ENCODE results near the gene SIRPA. TPM values are rescaled to one million over a fixed set of nuclear protein-coding genes. Genes with fewer than 3 reads are reported as not detected.

Gene SIRPA
- total RNA-seq, 1 experiment from 2014 or later = 6.7 TPM

DNA sequence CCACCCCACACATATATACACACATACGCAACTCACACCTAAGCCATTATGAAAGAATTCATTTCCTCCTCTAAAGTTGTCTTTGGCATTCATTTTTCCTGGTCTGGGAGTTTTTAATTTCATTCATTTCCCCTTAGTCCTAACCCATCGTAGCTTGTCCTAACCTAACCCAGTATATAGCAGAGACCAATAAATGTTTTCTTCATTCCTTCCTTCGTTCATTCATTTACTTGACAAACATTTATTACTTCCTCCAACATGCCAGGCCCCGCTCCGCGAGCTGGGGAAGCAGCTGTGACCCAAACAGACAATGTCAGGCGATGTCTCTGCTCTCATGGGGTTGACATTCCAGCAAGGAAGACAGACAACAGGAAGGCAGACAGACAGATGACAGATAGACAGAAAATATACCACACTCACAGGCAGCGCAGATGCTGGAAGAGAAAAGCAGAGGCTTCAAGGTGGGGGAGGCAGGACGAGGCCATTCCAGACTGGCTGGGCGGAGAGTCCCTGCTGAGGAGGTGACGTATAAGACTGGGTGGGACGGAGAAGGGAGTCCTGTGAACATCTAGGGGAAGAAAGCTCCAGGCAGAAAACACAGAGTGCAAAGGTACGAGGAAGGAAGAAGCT, 33.7 kb upstream of the SIRPA start:
- no peak overlapping the region for H3K4me3 ChIP-seq (ENCODE audit: insufficient read depth, low read depth, low read length)
- no peak for DNase-seq
- H3K27me3 ChIP-seq (ENCODE audit: control insufficient read depth, insufficient read depth, low read length) = no peaks in the 10 kb centered on the region; the same call in 1 of the 2 replicates

DNA sequence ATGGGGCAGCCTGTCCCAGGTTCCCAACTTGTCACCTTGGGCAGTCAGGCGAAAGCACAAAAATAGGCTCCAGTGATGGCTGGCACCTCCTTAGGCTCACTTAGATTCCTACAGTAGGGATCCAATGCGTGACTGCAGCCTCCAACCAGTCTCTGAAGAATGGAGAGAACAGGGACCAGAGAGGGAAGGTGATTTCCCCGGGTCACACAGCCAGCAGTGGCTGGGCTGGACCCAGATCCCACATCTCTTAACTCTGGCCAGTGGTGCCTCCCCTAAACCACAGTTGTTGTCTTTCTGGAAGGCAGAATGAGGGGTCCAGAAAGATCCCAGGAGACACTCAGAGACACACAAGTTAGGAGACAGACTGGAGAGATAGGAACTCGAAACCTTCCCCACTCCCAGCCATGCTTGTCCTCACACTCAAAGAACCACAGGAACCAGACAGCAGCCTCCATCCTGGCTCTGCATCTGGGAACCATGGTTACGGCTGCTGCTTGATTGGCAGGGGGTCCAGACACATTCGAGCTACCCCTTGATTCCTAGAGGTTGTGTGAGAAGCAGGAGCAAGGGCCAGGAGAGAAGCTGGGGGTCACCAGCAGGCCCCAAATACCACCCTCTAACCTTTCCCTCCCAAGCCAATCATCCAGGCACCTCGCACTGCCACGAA, 33.1 kb upstream of the SIRPA start:
- H3K36me3 ChIP-seq (replicated peaks; ENCODE audit: control insufficient read depth, insufficient read depth, low read length) = no peaks in the 10 kb centered on the region
- H3K27me3 ChIP-seq (ENCODE audit: control insufficient read depth, insufficient read depth, low read length) = no peaks in the 10 kb centered on the region; the same call in 1 of the 2 replicates
- no peak for DNase-seq
- no peak overlapping the region for H3K4me3 ChIP-seq (ENCODE audit: insufficient read depth, low read depth, low read length)

More for the DNA sequence above, 33.7 kb upstream of the SIRPA start:
- H3K36me3 ChIP-seq (replicated peaks; ENCODE audit: control insufficient read depth, insufficient read depth, low read length) = no peaks in the 10 kb centered on the region

DNA sequence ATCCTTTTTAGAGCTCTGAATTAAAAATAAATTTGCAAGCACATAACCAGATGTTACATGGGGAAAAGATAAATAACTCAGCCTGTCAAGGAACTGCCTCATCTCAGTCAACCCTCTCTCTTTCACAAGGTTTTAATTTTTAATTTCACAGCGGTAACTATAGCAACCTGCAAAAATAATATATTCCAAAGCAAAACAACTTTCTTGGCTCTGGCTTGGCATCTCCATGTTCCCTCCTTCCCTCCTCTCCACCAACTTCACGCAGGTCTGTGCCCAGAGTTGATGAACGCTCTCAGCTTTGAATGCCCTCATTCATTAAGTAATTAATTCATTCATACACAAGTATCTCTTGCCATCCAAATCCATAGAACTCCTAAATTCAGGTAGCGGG, 32.5 kb upstream of the SIRPA start:
- no peaks in the 10 kb centered on the region for H3K36me3 ChIP-seq (replicated peaks; ENCODE audit: control insufficient read depth, insufficient read depth, low read length)
- DNase-seq = no peak

DNA sequence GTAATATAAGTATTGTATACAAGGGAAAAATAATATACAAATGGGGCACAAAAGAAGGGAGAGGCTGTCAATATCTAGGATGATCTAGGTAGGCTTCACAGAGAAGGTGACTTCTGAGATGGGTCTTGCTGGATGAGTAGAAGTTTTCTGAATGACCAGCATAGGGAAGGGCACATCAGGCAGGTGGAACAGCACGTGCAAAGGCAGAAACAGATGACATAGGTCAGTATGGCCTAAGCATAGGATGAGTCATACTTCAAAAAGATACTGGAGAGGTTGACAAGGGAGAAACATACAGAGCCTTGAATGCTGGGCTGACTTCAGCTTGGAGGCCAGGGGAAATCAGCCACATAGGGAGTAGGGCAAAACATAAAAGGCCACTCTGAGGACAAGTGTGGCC, 31.9 kb upstream of the SIRPA start:
- Histone ChIP-seq H3K4me3 (ENCODE audit: insufficient read depth, low read depth, low read length) (no peak overlapping the region), H3K27me3 (ENCODE audit: control insufficient read depth, insufficient read depth, low read length) (no peaks in the 10 kb centered on the region; the same call in 1 of the 2 replicates), H3K36me3 (replicated peaks; ENCODE audit: control insufficient read depth, insufficient read depth, low read length) (no peaks in the 10 kb centered on the region)
- no peak for DNase-seq

More for the DNA sequence above, 32.5 kb upstream of the SIRPA start:
- Histone ChIP-seq H3K27me3 (ENCODE audit: control insufficient read depth, insufficient read depth, low read length) (no peaks in the 10 kb centered on the region; the same call in 1 of the 2 replicates), H3K4me3 (ENCODE audit: insufficient read depth, low read depth, low read length) (no peak overlapping the region)

DNA sequence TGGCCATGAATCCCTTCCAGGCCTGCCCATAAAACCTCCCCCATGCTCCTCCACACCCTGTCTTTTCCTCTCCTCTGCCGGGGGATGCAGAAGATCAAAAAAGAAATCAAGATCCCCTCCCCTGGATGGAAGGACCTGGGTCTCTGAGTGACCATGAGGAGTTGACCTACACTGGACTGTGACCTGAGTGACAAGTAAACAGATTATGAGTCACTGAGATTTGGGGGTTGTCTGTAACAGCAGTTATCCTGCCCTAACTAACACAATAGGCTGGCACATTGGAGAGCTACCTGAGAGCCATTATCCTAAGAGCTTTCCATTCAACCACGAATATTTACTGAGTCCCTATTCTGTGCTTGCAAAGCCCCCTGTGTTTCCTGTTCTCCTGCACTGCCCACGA, 28.4 kb upstream of the SIRPA start:
- Histone ChIP-seq H3K4me3 (ENCODE audit: insufficient read depth, low read depth, low read length) (no peak overlapping the region), H3K36me3 (replicated peaks; ENCODE audit: control insufficient read depth, insufficient read depth, low read length) (no peaks in the 10 kb centered on the region), H3K27me3 (ENCODE audit: control insufficient read depth, insufficient read depth, low read length) (no peaks in the 10 kb centered on the region; the same call in 1 of the 2 replicates)
- DNase-seq = no peak

DNA sequence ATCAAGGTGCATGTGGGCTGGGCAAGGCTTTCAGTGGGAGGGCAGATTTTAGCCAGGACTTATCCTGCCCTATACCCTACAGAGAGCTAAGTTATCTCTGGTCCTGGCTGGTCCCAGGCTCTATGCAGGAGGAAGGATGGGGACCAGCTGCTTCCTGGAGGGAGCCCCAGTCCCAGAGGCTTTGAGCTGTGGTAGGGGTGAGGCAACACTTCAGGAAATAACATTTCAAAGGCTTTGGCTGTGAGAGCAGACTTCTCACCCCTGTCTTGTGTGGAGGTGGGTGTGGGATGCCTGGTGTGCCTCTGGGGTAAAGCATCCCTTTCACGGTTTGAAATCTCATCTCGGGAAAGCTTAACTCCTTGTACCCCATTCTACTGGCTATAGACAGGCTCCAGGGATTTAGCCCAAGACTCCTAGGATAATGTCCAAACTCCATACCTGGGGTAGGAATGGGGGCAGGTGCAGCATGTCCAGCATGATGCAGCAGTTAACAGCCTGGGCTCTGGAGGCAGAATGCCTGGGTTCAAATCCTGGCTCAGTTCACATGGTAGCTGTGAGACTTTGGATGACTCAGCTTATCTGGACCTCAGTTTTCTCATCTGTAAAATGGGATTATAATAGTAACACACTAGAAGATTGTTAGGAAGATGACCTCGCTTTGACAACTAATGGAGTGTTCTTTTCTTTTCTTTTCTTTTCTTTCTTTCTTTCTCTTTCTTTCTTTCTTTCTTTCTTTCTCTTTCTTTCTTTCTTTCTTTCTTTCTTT, 27.5 kb upstream of the SIRPA start:
- Histone ChIP-seq H3K27me3 (ENCODE audit: control insufficient read depth, insufficient read depth, low read length) (no peaks in the 10 kb centered on the region; the same call in 1 of the 2 replicates), H3K4me3 (ENCODE audit: insufficient read depth, low read depth, low read length) (no peak overlapping the region), H3K36me3 (replicated peaks; ENCODE audit: control insufficient read depth, insufficient read depth, low read length) (no peaks in the 10 kb centered on the region)
- DNase-seq = no peak

DNA sequence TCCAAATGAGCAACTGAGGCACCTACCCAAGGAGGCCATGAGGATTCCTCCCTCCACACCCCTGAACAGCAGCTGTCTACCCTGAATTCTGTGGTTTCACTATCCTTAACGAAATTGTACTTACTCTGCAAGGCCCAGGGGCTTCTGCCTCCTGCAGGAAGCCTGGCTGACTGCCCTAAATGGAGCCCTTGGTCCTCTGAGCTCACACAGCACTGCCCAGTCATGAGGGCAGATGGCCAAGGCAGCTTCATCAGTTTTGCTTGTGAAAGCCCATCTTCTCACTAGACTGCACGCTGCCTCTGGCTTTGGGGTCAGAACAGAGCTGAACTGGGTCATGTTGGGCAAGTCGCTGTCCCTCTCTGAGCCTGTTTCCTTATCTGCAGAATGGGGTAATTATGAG, 26.4 kb upstream of the SIRPA start:
- DNase-seq = no peak
- Histone ChIP-seq H3K4me3 (ENCODE audit: insufficient read depth, low read depth, low read length) (no peak overlapping the region), H3K27me3 (ENCODE audit: control insufficient read depth, insufficient read depth, low read length) (no peaks in the 10 kb centered on the region; the same call in 1 of the 2 replicates)

DNA sequence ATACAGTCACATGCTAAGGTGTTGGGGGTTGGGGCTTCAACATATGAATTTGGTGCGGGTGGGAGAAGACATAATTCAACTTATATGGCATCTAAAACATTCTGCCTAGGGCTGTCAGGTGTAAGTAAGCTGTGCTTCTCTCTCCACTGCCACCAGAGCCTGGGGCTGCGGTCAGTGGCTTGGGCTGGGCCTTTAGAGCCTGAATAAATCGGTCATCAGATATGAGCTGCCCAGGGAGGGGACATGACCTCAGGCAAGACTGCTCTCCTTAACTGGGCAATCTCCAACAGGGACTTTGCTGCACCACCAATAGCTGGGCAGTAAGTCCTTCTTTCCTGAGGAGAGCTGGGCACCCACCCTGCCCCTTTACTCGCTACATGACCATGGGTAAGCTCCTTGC, 24.9 kb upstream of the SIRPA start:
- Histone ChIP-seq H3K27me3 (ENCODE audit: control insufficient read depth, insufficient read depth, low read length) (no peaks in the 10 kb centered on the region; the same call in 1 of the 2 replicates), H3K36me3 (replicated peaks; ENCODE audit: control insufficient read depth, insufficient read depth, low read length) (no peaks in the 10 kb centered on the region), H3K4me3 (ENCODE audit: insufficient read depth, low read depth, low read length) (no peak overlapping the region)
- DNase-seq = no peak

More for the DNA sequence above, 26.4 kb upstream of the SIRPA start:
- no peaks in the 10 kb centered on the region for H3K36me3 ChIP-seq (replicated peaks; ENCODE audit: control insufficient read depth, insufficient read depth, low read length)

DNA sequence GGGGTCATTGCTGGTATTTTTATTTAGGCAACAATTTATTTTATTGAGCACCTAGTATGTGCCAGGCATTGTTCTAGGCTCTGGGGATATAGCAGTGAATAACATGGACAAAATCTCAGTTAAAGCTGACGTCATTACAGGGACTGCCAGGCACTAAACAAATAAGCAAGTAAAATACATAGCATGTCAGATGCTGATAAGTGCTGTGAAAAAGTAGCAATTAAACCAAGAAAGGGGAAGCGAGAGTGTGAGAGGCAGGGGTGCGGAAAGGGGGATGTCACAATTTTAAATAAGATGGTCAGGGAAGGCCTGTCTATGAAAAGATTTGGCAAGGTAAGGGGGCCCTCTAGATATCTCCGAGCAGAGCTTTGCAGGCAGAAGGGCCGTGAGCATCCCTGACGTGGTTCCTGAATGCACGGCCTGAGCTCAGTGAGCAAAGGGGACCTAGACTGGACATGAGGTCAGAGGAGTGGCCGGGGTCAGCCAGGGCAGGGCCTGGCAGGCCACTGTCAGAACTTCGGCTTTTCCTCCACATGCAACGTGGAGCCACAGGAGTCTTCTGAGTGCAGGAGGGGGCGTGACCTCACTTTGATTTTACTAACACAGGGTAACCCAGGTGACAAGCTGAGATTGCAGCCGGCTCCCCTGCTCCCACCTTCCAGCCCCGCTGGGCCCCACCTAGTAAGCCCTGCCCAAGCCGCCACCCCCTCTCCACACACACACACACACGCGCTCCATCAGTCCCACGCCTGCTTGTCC, 24.2 kb upstream of the SIRPA start:
- Histone ChIP-seq H3K27me3 (ENCODE audit: control insufficient read depth, insufficient read depth, low read length) (no peaks in the 10 kb centered on the region; the same call in 1 of the 2 replicates), H3K4me3 (ENCODE audit: insufficient read depth, low read depth, low read length) (no peak overlapping the region), H3K36me3 (replicated peaks; ENCODE audit: control insufficient read depth, insufficient read depth, low read length) (no peaks in the 10 kb centered on the region)
- DNase-seq = no peak

DNA sequence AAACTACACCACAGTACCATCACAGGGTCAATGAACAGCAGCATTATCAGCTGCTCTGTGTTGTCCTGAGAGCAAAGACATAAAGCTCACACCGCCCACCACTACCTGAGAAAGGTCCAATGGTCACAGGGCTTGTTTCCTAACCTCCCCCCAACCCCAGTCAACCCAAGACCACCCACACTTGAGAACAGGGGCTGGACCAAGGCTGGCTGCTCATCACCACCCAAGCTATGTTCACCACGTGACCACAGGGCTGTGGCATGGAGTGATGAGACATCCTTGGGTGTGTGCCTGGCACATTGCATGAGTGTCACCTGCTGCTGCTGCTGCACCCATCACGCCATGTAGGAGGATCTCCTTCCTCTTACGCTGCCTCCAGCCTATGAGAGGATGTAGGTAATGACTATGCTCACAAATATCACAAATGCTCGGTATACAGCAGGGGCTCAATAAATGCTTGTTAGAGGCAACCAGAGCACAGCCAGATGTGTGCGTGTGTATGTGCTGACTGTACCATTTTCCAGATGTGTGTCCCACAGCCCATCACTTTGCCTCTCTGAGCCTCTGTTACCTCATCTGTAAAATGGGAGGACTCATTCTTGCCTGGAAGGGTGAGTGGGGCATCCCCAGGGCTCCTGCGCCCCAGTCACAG, 23.3 kb upstream of the SIRPA start:
- H3K27me3 ChIP-seq (ENCODE audit: control insufficient read depth, insufficient read depth, low read length) = no peaks in the 10 kb centered on the region
- H3K4me3 ChIP-seq (ENCODE audit: insufficient read depth, low read depth, low read length) = no peak overlapping the region
- DNase-seq = no peak

DNA sequence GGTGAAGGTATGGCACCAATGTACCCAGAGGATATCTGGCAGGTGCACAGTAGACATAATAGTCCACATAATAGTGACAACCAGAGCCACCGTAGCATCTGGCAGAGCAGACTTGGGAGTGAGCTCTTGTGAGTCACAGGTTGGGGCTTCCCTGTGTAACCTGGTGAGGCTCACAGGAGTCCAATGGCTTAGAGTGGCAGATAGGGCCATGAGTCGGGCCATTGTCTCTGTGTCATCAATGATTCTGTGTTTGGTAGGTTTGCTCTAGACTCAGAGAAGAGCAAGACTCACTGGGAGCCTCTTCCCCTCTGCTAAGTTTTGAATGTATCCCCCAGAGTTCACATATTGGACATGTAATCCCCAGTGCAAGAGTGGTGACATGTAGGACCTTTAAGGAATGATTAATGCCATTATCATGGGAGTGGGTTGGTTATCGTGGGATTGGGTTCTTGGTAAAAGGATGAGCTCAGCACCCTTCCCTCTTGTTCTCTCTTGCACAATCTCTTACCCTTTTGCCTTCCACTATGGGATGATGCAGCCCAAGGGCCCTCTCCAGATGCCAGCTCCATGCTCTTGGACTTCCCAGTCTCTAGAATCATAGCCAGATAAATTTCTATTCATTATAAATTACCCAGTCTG, 22.6 kb upstream of the SIRPA start:
- Histone ChIP-seq H3K27me3 (ENCODE audit: control insufficient read depth, insufficient read depth, low read length) (no peaks in the 10 kb centered on the region), H3K36me3 (replicated peaks; ENCODE audit: control insufficient read depth, insufficient read depth, low read length) (no peaks in the 10 kb centered on the region), H3K4me3 (ENCODE audit: insufficient read depth, low read depth, low read length) (no peak overlapping the region)
- no peak for DNase-seq

More for the DNA sequence above, 23.3 kb upstream of the SIRPA start:
- H3K36me3 ChIP-seq (replicated peaks; ENCODE audit: control insufficient read depth, insufficient read depth, low read length) = no peaks in the 10 kb centered on the region

DNA sequence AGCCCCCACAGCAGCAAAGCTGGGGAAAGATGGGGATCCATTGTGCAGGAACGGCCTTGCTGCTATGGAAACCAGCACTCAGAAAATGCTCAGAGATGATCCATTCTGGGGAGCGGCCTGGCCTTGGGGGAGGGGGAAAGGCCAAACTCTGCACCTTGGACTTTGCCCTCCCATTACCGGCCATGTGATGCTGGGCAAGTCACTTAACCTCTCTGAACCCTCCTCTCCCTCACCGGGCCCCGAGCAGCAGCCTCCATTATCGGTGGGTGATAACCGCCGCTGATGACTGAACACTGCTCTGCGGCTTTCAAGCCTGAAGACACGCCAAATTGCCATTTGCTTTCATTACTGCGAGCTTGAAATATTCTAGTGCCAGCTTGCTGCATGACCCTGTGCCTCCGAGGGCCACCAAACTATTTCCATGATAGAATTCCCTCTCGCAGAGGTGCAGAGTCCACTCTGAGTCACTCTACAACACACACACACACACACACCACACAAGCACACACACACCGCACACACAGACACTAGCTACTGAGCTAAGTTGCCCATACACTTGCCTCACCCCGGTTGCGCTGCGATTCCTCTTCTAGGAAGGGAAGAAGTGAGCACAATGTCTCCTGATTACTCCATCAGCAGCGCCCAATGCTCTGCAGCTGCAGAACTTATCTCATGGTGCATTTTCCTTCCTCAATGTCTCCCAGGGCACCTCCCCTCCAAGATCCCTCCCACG, 20.6 kb upstream of the SIRPA start:
- H3K4me3 ChIP-seq (ENCODE audit: insufficient read depth, low read depth, low read length) = no peak overlapping the region
- H3K36me3 ChIP-seq (replicated peaks; ENCODE audit: control insufficient read depth, insufficient read depth, low read length) = no peaks in the 10 kb centered on the region
- no peaks in the 10 kb centered on the region for H3K27me3 ChIP-seq (ENCODE audit: control insufficient read depth, insufficient read depth, low read length)
- DNase-seq = no peak

DNA sequence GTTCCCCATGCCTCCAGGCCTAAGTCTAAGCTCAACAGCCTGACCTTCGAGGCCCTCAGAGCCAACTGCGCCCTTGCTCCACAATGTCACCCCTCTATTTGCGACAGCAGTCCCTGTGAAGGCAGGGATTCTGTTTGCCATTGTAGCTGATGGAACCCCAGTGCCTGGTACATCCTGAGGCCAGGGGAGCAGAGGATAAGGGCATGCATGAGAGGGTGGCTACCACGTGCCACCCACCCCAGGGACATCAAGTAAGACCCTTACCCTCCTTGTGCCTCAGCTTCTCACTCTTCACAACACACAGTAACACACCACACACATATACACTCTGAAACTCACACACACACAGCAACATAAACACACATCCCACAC, 20.0 kb upstream of the SIRPA start:
- no peaks in the 10 kb centered on the region for H3K36me3 ChIP-seq (replicated peaks; ENCODE audit: control insufficient read depth, insufficient read depth, low read length)
- no peaks in the 10 kb centered on the region for H3K27me3 ChIP-seq (ENCODE audit: control insufficient read depth, insufficient read depth, low read length)
- DNase-seq = no peak
- H3K4me3 ChIP-seq (ENCODE audit: insufficient read depth, low read depth, low read length) = no peak overlapping the region

All from H7 (cell line).